WTC11 (cell line): ENCODE results near the gene CCND1. TPM values are rescaled to one million over a fixed set of nuclear protein-coding genes. Genes with fewer than 3 reads are reported as not detected.

Experiments
- ATAC-seq: fragments of 200-7000 bp; cut with Tn5 transposase; 2 replicates; pipeline ENCODE4 v1.10.0; 2021; ENCODE audit warnings: mild to moderate bottlenecking, moderate library complexity
- CTCF ChIA-PET: fragments of 300-600 bp; sonication (Branson Sonifier 250); formaldehyde crosslinking; loops from one replicate; lab custom pipeline; 2021; ENCODE audit warnings: antibody characterized with exemption; lab: Charles Lee
- POLR2A ChIA-PET: fragments of 350-600 bp; sonication (Branson Sonifier 250); formaldehyde crosslinking; loops from one replicate; lab custom pipeline; 2021; ENCODE audit warnings: antibody characterized with exemption; lab: Charles Lee
- DNase-seq: peaks from one replicate; pipeline ENCODE4 v3.0.0; 2021; ENCODE audit warnings: low spot score
- H3K27ac Mint-ChIP-seq: 2 replicates; pipeline ENCODE4 v1.8.0; 2021; ENCODE audit warnings: mixed read lengths
- H3K27me3 Mint-ChIP-seq: 2 replicates; pipeline ENCODE4 v1.8.0; 2021; ENCODE audit warnings: low read depth, mild to moderate bottlenecking, moderate library complexity, mixed read lengths
- H3K36me3 Mint-ChIP-seq: 2 replicates; pipeline ENCODE4 v1.8.0; 2021; ENCODE audit warnings: mixed read lengths
- H3K4me1 Mint-ChIP-seq: 2 replicates; pipeline ENCODE4 v1.8.0; 2022; ENCODE audit warnings: mixed read lengths
- H3K4me3 Mint-ChIP-seq: 2 replicates; pipeline ENCODE4 v1.8.0; 2021; ENCODE audit warnings: mild to moderate bottlenecking, moderate library complexity, mixed read lengths
- H3K9me3 Mint-ChIP-seq: 2 replicates; pipeline ENCODE4 v1.8.0; 2021; ENCODE audit warnings: mixed read lengths
- AR ChIP-seq: fragments of 250-450 bp; sonication (Bioruptor Pico); IDR thresholded peaks from 2 replicates; pipeline ENCODE4 v1.9.0; 2021; ENCODE audit warnings: mild to moderate bottlenecking
- ATF1 ChIP-seq: sonication (generic); formaldehyde crosslinking; IDR thresholded peaks from 2 replicates; pipeline ENCODE4 v1.8.1; 2023; ENCODE audit warnings: mild to moderate bottlenecking, moderate library complexity, missing genetic modification reagents
- CREM ChIP-seq: sonication (generic); formaldehyde crosslinking; IDR thresholded peaks from 2 replicates; pipeline ENCODE4 v1.8.1; 2022; ENCODE audit warnings: mild to moderate bottlenecking, missing genetic modification reagents, moderate library complexity
- ERG ChIP-seq: fragments of 250-450 bp; sonication (Bioruptor Pico); IDR thresholded peaks from 2 replicates; pipeline ENCODE4 v1.8.0; 2021; ENCODE audit warnings: mild to moderate bottlenecking
- FOXJ3 ChIP-seq: sonication (generic); formaldehyde crosslinking; IDR thresholded peaks from 2 replicates; pipeline ENCODE4 v1.9.0; 2021; ENCODE audit warnings: missing genetic modification reagents, mild to moderate bottlenecking, borderline replicate concordance
- FOXP1 ChIP-seq: sonication (generic); formaldehyde crosslinking; IDR thresholded peaks from 2 replicates; pipeline ENCODE4 v1.8.0; 2022; ENCODE audit warnings: missing genetic modification reagents, mild to moderate bottlenecking, moderate library complexity, borderline replicate concordance
- JAZF1 ChIP-seq: fragments of 250-450 bp; sonication (Bioruptor Pico); IDR thresholded peaks from 2 replicates; pipeline ENCODE4 v1.9.0; 2021; ENCODE audit warnings: moderate library complexity, mild to moderate bottlenecking, inconsistent platforms
- JUN ChIP-seq: sonication (generic); formaldehyde crosslinking; IDR thresholded peaks from 2 replicates; pipeline ENCODE4 v1.8.0; 2023; ENCODE audit warnings: mild to moderate bottlenecking, missing genetic modification reagents
- SMAD3 ChIP-seq: sonication (generic); formaldehyde crosslinking; IDR thresholded peaks from 2 replicates; pipeline ENCODE4 v1.8.0; 2022; ENCODE audit warnings: missing genetic modification reagents, mild to moderate bottlenecking, borderline replicate concordance
- SOX15 ChIP-seq: fragments of 250-450 bp; sonication (Bioruptor Pico); IDR thresholded peaks from 2 replicates; pipeline ENCODE4 v1.9.0; 2021; ENCODE audit warnings: mild to moderate bottlenecking
- total RNA-seq: library from RNA; stranded (reverse); gene quantifications from 3 replicates; pipeline ENCODE4 v1.2.3, GENCODE V29; 2021
- TF ChIP-seq, protein P1 (sequence below): sonication (generic); formaldehyde crosslinking; IDR thresholded peaks from 2 replicates; pipeline ENCODE4 v1.8.1; 2023; ENCODE audit warnings: mild to moderate bottlenecking, missing genetic modification reagents, borderline replicate concordance
- TF ChIP-seq, protein P2 (sequence below): fragments of 250-450 bp; sonication (Bioruptor Pico); IDR thresholded peaks from 2 replicates; pipeline ENCODE4 v1.9.0; 2021; ENCODE audit warnings: mild to moderate bottlenecking
- TF ChIP-seq, protein P3 (sequence below): fragments of 200-600 bp; IDR thresholded peaks from 2 replicates; pipeline ENCODE4 v1.8.0; 2022; ENCODE audit warnings: antibody characterized with exemption
- TF ChIP-seq, protein P4 (sequence below): sonication (generic); formaldehyde crosslinking; IDR thresholded peaks from 2 replicates; pipeline ENCODE4 v1.8.1; 2022; ENCODE audit warnings: low read depth, missing genetic modification reagents, borderline replicate concordance
- TF ChIP-seq, protein P5 (sequence below): sonication (generic); formaldehyde crosslinking; IDR thresholded peaks from 2 replicates; pipeline ENCODE4 v1.8.0; 2023; ENCODE audit warnings: mild to moderate bottlenecking, missing genetic modification reagents

Gene CCND1
- total RNA-seq, 1 experiment from 2014 or later = 212 TPM

- POLR2A ChIA-PET = no interaction called here
- no peak for ATAC-seq
- H3K4me3 Mint-ChIP-seq = no peak overlapping the region
- H3K27ac Mint-ChIP-seq = 0 out of 2 replicates have a peak overlapping the region, but pooled peaks have one; percentile 12
- no peak for DNase-seq
- peaks cover 41% of the 10 kb centered on the region for H3K36me3 Mint-ChIP-seq
- H3K9me3 Mint-ChIP-seq = no peaks in the 10 kb centered on the region
- no peaks in the 10 kb centered on the region for H3K27me3 Mint-ChIP-seq
- TF ChIP-seq ATF1 (CRISPR knock-in tag) (no peak), FOXP1 (CRISPR knock-in tag) (no peak), ERG (no peak), SMAD3 (CRISPR knock-in tag) (no peak), JAZF1 (CRISPR knock-in tag) (no peak), CREM (CRISPR knock-in tag) (no peak)
- TF ChIP-seq, protein P1, sequence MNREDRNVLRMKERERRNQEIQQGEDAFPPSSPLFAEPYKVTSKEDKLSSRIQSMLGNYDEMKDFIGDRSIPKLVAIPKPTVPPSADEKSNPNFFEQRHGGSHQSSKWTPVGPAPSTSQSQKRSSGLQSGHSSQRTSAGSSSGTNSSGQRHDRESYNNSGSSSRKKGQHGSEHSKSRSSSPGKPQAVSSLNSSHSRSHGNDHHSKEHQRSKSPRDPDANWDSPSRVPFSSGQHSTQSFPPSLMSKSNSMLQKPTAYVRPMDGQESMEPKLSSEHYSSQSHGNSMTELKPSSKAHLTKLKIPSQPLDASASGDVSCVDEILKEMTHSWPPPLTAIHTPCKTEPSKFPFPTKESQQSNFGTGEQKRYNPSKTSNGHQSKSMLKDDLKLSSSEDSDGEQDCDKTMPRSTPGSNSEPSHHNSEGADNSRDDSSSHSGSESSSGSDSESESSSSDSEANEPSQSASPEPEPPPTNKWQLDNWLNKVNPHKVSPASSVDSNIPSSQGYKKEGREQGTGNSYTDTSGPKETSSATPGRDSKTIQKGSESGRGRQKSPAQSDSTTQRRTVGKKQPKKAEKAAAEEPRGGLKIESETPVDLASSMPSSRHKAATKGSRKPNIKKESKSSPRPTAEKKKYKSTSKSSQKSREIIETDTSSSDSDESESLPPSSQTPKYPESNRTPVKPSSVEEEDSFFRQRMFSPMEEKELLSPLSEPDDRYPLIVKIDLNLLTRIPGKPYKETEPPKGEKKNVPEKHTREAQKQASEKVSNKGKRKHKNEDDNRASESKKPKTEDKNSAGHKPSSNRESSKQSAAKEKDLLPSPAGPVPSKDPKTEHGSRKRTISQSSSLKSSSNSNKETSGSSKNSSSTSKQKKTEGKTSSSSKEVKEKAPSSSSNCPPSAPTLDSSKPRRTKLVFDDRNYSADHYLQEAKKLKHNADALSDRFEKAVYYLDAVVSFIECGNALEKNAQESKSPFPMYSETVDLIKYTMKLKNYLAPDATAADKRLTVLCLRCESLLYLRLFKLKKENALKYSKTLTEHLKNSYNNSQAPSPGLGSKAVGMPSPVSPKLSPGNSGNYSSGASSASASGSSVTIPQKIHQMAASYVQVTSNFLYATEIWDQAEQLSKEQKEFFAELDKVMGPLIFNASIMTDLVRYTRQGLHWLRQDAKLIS (CRISPR knock-in tag) = no peak
- TF ChIP-seq, protein P2, sequence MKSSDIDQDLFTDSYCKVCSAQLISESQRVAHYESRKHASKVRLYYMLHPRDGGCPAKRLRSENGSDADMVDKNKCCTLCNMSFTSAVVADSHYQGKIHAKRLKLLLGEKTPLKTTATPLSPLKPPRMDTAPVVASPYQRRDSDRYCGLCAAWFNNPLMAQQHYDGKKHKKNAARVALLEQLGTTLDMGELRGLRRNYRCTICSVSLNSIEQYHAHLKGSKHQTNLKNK (CRISPR knock-in tag) = no peak
- TF ChIP-seq, protein P3, sequence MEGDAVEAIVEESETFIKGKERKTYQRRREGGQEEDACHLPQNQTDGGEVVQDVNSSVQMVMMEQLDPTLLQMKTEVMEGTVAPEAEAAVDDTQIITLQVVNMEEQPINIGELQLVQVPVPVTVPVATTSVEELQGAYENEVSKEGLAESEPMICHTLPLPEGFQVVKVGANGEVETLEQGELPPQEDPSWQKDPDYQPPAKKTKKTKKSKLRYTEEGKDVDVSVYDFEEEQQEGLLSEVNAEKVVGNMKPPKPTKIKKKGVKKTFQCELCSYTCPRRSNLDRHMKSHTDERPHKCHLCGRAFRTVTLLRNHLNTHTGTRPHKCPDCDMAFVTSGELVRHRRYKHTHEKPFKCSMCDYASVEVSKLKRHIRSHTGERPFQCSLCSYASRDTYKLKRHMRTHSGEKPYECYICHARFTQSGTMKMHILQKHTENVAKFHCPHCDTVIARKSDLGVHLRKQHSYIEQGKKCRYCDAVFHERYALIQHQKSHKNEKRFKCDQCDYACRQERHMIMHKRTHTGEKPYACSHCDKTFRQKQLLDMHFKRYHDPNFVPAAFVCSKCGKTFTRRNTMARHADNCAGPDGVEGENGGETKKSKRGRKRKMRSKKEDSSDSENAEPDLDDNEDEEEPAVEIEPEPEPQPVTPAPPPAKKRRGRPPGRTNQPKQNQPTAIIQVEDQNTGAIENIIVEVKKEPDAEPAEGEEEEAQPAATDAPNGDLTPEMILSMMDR = no peak
- CTCF ChIA-PET = interaction anchor here (0.9 kb wide), 1 partner anchor 10 kb away, joined by 3 read pairs; no protein-coding TSS in a partner anchor
- H3K4me1 Mint-ChIP-seq = peaks cover 9% of the 10 kb centered on the region
These were observed 11.1 kb downstream of the CCND1 start for GRCh38 chr11:69651834-69652620.

DNA sequence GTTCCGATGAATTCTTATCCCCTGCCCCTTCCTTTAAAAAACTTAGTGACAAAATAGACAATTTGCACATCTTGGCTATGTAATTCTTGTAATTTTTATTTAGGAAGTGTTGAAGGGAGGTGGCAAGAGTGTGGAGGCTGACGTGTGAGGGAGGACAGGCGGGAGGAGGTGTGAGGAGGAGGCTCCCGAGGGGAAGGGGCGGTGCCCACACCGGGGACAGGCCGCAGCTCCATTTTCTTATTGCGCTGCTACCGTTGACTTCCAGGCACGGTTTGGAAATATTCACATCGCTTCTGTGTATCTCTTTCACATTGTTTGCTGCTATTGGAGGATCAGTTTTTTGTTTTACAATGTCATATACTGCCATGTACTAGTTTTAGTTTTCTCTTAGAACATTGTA, 12.0 kb downstream of the CCND1 start:
- Mint-ChIP-seq H3K36me3 (peaks cover 39% of the 10 kb centered on the region), H3K27me3 (no peaks in the 10 kb centered on the region), H3K27ac (no peak overlapping the region; the same call in 1 of the 2 replicates), H3K4me1 (peaks cover 16% of the 10 kb centered on the region), H3K9me3 (no peaks in the 10 kb centered on the region), H3K4me3 (no peak overlapping the region)
- ChIA-PET POLR2A (no interaction called here), CTCF (interaction anchor here (1.0 kb wide), 1 partner anchor 9 kb away, joined by 4 read pairs; no protein-coding TSS in a partner anchor)
- no peak for ATAC-seq
- DNase-seq = no peak
- TF ChIP-seq SOX15 = no peak
- TF ChIP-seq, protein P4, sequence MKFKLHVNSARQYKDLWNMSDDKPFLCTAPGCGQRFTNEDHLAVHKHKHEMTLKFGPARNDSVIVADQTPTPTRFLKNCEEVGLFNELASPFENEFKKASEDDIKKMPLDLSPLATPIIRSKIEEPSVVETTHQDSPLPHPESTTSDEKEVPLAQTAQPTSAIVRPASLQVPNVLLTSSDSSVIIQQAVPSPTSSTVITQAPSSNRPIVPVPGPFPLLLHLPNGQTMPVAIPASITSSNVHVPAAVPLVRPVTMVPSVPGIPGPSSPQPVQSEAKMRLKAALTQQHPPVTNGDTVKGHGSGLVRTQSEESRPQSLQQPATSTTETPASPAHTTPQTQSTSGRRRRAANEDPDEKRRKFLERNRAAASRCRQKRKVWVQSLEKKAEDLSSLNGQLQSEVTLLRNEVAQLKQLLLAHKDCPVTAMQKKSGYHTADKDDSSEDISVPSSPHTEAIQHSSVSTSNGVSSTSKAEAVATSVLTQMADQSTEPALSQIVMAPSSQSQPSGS (CRISPR knock-in tag) = no peak
- TF ChIP-seq AR = no peak
- no peak for TF ChIP-seq FOXJ3
- TF ChIP-seq JUN (CRISPR knock-in tag) = no peak
- TF ChIP-seq, protein P5, sequence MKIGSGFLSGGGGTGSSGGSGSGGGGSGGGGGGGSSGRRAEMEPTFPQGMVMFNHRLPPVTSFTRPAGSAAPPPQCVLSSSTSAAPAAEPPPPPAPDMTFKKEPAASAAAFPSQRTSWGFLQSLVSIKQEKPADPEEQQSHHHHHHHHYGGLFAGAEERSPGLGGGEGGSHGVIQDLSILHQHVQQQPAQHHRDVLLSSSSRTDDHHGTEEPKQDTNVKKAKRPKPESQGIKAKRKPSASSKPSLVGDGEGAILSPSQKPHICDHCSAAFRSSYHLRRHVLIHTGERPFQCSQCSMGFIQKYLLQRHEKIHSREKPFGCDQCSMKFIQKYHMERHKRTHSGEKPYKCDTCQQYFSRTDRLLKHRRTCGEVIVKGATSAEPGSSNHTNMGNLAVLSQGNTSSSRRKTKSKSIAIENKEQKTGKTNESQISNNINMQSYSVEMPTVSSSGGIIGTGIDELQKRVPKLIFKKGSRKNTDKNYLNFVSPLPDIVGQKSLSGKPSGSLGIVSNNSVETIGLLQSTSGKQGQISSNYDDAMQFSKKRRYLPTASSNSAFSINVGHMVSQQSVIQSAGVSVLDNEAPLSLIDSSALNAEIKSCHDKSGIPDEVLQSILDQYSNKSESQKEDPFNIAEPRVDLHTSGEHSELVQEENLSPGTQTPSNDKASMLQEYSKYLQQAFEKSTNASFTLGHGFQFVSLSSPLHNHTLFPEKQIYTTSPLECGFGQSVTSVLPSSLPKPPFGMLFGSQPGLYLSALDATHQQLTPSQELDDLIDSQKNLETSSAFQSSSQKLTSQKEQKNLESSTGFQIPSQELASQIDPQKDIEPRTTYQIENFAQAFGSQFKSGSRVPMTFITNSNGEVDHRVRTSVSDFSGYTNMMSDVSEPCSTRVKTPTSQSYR (CRISPR knock-in tag) = no peak
